T-helper 22 cell (primary cell): ENCODE data around the gene PCSK5.
"Not testable (repeated sequence)": the region's sequence is repeated elsewhere in the genome, so short reads cannot be mapped to it uniquely, and the experiment has no call there.

Source experiments
- DNase-seq: peaks from one replicate; pipeline ENCODE4 v3.0.0-alpha.2; 2020; ENCODE audit warnings: low read depth

The PCSK5 gene

GRCh38 chr9:76249309-76249708, 358.8 kb downstream of the PCSK5 start:
- no peak for DNase-seq

GRCh38 chr9:76255781-76256455, 365.4 kb downstream of the PCSK5 start:
- DNase-seq = no peak

GRCh38 chr9:76257311-76257710, 366.8 kb downstream of the PCSK5 start:
- no peak for DNase-seq

- DNase-seq = no peak
These were observed 376.3 kb downstream of the PCSK5 start for GRCh38 chr9:76266649-76267283.

GRCh38 chr9:76267284-76267652, 376.8 kb downstream of the PCSK5 start:
- DNase-seq = no peak

- DNase-seq = no peak
These were observed 379.3 kb downstream of the PCSK5 start for GRCh38 chr9:76269789-76270188.

- no peak for DNase-seq
These were observed 381.3 kb downstream of the PCSK5 start for GRCh38 chr9:76271755-76272154.

GRCh38 chr9:76289042-76289441, 398.6 kb downstream of the PCSK5 start:
- DNase-seq = no peak

- no peak for DNase-seq
These were observed 399.2 kb downstream of the PCSK5 start for GRCh38 chr9:76289703-76290102.

GRCh38 chr9:76290555-76290954, 400.1 kb downstream of the PCSK5 start:
- no peak for DNase-seq

GRCh38 chr9:76292246-76292645, 401.8 kb downstream of the PCSK5 start:
- DNase-seq = no peak

GRCh38 chr9:76292658-76293057, 402.2 kb downstream of the PCSK5 start:
- no peak for DNase-seq

- no peak for DNase-seq
These were observed 403.8 kb downstream of the PCSK5 start for GRCh38 chr9:76294301-76294700.

- no peak for DNase-seq
These were observed 406.3 kb downstream of the PCSK5 start for GRCh38 chr9:76296561-76297310.

- no peak for DNase-seq
These were observed 407.3 kb downstream of the PCSK5 start for GRCh38 chr9:76297721-76298239.

GRCh38 chr9:76298521-76299144, 408.2 kb downstream of the PCSK5 start:
- DNase-seq = no peak

GRCh38 chr9:76302543-76302942, 412.1 kb downstream of the PCSK5 start:
- no peak for DNase-seq

GRCh38 chr9:76302947-76303550, 412.6 kb downstream of the PCSK5 start:
- no peak for DNase-seq

GRCh38 chr9:76307047-76307446, 416.6 kb downstream of the PCSK5 start:
- not testable (repeated sequence) for DNase-seq

GRCh38 chr9:76310577-76310976, 420.1 kb downstream of the PCSK5 start:
- DNase-seq = no peak

- DNase-seq = no peak
These were observed 420.5 kb downstream of the PCSK5 start for GRCh38 chr9:76310991-76311390.

- no peak for DNase-seq
These were observed 421.1 kb downstream of the PCSK5 start for GRCh38 chr9:76311537-76311936.
